DMS53 treated with DMSO at 0.1 percent for 48 hours (cell line): ENCODE data around the gene HAX1.
"Not testable (repeated sequence)": the region's sequence is repeated elsewhere in the genome, so short reads cannot be mapped to it uniquely, and the experiment has no call there.

Experiments
- DNase-seq: peaks from one replicate; lab custom pipeline; 2025; ENCODE audit not compliant: unreplicated experiment; lab: John Stamatoyannopoulos, UW

HAX1 gene

DNA sequence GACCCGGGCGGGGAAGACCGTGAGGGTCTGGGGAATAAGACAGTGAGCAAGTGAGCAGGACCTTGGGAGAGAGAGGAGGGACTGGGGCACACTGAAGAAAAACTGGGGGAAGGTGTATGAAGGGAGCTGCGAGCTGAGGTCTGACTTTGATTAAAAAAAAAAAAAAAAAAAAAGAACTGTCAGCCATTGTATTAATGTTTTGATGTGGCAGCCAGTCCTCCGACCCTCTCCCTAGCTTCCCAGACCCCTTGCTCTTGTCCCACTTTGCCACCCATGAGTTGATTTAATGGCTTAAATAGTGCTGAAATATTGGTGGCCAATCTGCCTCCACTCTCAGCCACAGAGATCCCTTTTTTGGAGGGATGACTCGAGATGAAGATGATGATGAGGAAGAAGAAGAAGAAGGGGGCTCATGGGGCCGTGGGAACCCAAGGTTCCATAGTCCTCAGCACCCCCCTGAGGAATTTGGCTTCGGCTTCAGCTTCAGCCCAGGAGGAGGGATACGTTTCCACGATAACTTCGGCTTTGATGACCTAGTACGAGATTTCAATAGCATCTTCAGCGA is 652 bp downstream of the HAX1 start:
- no peak for DNase-seq

DNA sequence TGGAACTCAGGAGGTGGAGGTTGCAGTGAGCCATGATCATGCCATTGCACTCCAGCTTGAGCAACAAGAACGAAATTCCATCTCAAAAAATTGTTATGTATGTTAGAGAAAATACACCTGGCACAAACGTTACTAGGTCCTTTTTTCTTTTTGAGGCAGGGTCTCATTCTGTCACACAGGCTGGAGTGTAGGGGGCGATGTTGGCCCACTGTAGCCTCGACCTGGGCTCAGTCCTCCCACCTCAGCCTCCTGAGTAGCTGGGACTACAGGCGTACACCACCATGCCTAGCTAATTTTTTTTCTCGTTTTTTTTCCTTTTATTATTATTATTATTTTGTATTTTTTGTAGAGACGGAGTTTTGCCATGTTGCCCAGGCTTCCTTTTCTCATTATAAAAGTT is 4.4 kb downstream of the HAX1 start:
- DNase-seq: no peak

DNA sequence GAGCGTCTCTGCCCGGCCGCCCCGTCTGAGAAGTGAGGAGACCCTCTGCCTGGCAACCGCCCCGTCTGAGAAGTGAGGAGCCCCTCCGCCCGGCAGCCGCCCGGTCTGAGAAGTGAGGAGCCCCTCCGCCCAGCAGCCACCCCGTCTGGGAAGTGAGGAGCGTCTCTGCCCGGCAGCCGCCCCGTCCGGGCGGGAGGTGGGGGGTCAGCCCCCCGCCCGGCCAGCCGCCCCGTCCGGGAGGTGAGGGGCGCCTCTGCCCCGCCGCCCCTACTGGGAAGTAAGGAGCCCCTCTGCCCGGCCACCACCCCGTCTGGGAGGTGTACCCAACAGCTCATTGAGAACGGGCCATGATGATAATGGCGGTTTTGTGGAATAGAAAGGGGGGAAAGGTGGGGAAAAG is 15.2 kb downstream of the HAX1 start:
- DNase-seq: not testable (repeated sequence)

DNA sequence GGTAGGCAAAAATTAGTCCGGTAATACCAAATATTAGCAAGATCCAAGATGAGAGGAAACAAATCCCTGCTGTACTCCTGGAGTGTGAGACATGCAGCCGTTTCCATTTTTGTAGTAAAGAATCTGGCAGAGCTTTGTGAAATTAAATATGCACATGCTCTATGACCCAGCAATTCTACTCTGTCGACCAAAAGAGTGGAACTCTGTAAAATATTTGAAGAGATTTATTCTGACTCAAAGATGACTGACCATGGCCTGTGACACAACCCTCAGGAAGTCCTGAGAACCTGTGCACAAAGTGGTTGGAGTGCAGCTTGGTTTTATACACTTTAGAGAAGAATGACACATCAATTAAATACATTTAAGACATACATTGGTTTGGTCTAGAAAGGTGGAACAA is 16.2 kb downstream of the HAX1 start:
- DNase-seq: no peak

DNA sequence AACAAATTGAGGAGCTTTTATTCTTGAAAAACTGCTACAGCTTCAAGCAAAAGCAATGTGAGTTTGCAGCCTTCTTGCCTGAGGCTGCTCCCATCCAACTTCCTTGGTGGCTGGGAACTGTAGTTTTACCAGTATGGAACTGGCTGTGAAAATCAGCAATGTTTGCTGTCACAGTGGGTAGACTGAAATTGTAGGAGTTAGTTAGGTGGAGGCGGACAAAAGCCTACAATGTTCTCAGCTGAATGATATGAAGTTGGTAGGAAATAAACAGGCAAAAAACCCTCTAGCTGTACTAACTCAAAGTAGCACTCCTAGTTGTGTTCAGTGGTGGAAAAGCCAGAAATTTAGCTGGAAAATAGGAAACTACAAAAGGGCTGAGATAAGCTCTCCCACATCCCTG is 18.5 kb downstream of the HAX1 start:
- DNase-seq: no peak

DNA sequence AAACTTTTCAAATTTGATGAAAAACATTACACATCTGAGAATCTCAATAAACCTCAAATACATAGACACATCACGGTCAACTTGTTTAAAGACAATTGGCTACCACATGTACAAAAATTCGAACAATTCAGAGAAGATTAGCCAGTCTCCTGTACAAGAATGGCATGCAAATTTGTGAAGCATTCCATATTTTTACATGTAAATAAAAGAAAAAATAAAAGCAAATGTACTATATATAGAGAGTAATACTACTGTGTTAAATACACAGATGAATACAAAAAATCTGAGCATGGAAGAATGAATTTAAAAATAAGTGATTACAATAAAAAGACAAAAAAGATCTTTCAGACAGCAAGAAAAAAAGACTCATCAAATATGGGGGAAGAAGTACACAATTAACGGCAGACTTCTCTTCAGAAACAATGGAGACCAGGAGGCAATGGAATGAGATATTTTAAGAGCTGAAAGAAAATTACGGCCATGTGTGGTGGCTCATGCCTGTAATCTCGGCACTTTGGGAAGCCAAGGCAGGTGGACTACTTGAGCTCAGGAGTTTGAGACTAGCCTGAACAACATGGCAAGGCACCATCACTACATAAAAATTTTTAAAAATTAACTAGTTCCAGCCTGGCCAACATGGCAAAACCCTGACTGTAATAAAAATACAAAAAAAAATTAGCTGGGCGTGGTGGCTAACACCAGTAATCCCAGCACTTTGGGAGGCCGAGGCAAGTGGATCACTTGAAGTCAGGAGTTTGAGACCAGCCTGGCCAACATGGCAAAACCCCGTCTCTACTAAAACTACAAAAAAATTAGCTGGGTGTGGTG is 23.2 kb downstream of the HAX1 start:
- peak; percentile 3 for DNase-seq

DNA sequence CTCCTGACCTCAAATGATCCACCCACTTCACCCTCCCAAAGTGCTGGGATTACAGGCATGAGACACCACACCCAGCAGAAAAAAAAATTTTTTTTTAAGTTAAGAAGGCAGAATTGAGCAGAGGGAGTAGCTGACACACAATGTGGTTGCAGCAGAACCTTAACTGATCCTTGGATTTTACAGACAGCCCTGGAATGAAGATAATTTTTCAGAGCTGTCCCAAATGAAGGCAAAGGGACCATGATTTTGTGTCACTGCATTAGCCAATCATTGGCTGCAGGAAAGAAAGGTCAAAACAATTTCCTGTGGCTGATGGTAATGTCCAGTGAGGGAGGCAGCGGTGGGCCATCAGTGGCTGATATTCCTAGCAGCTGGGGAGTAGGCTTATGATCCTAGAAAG is 29.2 kb downstream of the HAX1 start:
- no peak for DNase-seq

DNA sequence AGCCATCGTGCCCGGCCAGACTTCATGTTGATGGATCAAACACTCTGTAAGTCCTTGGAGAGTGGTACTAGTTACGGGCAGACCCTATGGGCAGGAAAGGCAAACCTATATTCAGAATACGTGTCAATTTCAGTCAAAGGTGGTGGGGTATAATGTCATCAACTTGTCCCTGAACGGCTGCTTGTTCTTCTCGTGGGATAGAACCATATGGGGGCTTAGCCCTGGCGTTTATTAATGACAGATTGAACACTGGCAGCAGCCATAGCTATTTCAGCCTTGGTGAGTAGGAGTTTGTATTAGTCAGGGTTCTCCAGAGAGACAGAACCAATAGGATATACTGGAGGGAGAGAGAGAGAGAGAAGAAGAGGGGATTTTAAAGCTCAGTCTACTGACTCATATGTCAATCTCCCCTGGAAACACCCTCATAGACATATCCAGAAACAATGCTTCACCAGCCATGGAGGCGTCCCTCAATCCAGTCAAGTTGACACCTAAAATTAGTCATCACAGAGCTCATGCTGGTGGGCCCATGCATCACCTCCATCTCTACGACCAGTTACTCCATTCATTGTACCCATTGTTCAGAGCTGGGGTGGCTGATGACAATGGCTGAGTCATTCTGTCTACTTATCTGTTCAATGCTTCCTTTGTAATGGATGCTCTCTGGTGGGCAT is 32.4 kb downstream of the HAX1 start:
- no peak for DNase-seq

DNA sequence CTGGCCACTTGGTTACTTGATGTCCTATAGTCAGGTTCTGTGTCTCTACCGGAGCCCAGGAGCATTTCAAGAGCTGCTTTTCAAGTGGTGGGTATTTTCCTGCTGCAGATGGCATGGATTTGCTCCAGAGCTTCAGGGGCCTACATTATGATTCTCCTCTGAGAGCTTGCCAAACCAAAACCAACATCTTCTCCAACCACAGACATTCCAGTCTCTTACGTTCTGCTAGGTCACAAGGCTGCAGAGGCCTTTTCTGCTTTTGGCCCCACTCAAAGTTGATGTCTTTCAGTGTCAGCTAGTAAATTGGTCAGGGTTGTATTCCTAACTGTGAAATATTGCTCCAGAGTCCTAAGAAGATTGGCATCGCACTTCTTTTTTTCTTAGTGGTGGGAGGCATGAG is 33.7 kb downstream of the HAX1 start:
- DNase-seq: no peak

DNA sequence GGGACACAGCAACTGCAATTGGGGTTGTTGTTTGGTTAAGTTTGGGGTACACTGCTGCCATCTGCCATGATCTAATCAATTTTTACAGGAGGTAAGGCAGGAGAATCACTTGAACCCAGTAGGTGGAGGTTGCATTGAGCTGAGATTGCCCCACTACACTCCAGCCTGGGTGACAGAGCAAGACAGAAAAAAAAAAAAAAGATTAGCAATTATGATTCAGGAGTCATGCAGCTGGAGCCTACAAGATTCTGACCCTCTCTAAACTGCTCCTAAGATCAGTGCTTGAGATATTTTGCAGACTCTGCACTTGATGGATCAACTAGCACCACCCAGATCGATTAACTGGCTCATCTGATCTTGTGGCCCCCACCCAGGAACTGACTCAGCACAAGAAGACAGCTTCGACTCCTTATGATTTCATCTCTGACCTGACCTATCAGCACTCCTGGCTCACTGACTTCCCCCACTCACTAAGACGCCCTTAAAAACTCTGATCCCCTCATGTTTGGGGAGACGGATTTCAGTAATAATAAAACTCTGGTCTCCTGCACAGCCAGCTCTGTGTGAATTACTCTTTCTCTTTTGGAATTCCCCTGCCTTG is 35.3 kb downstream of the HAX1 start:
- not testable (repeated sequence) for DNase-seq

DNA sequence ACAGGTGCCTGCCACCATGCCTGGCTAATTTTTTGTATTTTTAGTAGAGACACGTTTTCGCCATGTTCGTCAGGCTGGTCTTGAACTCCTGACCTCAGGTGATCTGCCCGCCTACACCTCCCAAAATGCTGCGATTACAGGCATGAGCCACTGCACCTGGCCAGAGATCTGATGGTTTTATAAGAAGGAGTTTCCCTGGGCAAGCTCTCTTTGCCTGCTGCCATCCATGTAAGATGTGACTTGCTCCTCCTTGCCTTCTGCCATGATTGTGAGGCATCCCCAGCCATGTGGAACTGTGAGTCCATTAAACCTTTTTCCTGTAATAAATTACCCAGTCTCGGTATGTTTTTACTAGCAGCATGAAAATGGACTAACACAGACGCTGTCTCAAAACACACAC is 36.7 kb downstream of the HAX1 start:
- not testable (repeated sequence) for DNase-seq

DNA sequence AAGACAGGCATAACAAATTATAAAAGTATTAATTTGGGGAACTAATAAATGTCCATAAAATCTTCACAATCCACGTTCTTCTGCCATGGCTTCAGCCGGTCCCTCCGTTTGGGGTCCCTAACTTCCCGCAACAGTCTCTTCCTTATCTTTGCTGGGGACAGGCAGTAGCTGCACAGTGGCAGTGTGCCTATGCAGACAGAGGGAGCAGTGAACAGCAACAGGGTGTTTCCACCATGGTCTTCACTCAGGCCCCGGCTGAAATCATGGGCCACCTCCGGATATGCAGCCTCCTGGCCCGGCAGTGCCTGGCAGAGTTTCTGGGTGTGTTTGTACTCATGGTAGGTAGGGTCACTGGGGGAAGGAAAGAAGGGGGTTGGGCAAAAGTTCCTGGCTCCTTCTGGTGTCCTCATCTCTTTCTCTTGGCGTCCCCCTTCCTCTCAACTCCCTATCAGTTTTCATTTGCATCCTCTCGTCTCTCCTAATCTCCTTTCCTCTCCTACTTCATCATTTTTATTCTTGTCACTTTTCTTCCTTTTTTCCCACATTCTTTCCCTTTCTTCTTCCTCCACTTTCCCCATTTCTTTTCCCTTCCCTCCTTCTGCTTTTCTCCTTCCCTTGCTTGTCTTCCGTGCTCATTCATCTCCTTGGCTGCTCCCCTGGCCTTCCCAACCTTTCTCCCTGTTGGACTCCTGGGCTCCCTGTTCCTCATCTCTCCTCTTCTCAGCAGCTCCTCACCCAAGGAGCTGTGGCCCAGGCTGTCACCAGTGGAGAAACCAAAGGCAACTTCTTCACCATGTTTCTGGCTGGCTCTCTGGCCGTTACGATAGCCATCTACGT is 40.0 kb downstream of the HAX1 start:
- DNase-seq: not testable (repeated sequence)

DNA sequence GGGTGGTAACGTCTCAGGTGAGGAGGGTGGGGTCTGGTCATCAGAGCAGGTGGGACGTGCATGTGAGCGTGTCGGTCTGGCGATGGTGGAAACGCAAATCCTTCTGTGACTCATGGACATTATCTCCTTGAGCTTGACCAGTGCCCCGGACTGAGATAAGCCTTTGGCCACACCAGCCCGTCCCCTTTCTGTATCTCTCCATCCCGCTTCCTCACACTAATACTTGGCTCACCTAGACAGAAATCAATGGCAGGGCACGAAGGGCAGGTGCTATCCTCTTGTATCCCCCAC is 40.6 kb downstream of the HAX1 start:
- DNase-seq: no peak

DNA sequence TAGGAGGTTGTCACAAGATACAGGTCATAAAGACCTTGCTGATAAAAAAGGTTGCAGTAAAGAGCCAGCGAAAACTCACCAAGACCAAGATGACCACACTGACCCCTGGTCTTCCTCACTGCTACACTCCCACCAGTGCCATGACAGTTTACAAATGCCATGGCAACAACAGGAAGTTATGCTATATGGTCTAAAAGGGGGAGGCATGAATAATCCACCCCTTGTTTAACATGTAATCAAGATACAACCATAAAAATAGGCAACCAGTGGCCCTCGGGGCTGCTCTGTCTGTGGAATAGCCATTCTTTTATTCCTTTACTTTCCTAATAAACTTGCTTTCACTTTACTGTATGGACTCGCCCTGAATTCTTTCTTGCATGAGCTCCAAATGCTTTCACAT is 41.8 kb downstream of the HAX1 start:
- DNase-seq: not testable (repeated sequence)

DNA sequence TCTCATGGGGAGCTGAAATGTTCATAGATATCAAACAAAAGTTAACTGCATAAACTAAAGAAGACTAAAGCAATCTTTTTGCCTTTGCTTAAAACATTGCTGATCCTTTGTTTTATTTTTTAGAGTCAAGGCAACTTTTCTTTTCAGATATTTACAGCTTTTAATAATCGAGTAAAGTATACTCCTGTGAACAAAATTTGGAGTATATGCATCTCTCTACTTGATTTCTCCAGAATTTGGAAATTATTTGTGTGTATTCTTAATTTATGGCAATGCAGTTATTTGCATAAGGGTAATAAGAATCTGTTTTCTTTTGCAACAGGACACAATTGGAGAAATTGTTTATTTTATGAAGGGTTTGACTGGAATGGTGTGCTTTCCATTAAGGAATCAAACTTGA is 44.3 kb downstream of the HAX1 start:
- DNase-seq: no peak

DNA sequence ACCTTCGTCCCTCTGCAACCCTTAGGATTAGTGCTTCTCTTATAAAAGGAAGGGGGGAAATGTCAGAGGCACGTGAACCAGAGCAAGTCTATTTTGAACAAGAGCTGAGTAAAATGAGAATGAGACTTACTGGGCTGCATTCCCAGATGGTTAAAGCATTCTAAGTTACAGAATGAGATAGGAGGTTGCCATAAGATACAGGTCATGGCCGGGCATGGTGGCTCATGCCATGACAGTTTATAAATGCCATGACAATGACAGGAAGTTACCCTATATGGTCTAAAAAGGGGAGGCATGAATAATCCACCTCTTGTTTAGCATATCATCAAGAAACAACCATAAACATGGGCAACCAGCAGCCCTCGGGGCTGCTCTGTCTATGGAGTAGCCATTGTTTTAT is 46.0 kb downstream of the HAX1 start:
- no peak for DNase-seq

DNA sequence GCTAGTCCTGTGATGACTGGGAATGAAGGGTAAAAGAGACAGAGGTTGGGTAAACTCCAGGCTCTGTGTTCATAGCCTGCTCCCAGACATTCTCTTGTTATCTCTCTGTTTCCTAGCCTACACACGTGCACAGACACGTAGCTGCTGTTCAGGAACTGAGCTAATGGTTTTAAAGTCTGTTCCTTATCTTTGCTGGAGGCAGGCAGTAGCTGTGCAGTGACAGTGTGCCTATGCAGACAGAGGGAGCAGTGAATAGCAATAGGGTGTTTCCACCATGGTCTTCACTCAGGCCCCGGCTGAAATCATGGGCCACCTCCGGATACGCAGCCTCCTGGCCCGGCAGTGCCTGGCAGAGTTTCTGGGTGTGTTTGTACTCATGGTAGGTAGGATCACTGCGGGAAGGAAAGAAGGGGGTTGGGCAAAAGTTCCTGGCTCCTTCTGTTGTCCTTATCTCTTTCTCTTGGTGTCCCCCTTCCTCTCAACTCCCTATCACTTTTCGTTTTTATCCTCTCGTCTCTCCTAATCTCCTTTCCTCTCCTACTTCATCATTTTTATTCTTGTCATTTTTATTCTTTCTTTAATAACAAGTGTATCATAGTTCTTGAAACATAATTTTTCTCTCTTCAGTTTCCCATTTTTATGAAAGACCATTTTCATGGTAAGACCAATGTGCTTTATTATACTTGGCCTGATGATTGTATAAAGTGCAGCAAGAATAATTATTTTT is 48.6 kb downstream of the HAX1 start, which contains the start of gene AQP10:
AQP10 (plus strand) TSS at position 212 of the 727 bp plus-strand sequence; CDS start at position 275, 63 bp downstream.
- DNase-seq: no peak

DNA sequence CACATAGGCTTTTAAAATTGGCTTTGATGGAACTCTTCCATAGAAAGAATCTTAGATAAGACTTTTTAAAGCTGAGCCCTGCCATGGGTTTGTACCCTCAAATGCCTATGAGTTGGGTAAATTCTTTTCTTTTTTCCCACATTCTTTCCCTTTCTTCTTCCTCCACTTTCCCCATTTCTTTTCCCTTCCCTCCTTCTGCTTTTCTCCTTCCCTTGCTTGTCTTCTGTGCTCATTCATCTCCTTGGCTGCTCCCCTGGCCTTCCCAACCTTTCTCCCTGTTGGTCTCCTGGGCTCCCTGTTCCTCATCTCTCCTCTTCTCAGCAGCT is 49.1 kb downstream of the HAX1 start:
- not testable (repeated sequence) for DNase-seq

DNA sequence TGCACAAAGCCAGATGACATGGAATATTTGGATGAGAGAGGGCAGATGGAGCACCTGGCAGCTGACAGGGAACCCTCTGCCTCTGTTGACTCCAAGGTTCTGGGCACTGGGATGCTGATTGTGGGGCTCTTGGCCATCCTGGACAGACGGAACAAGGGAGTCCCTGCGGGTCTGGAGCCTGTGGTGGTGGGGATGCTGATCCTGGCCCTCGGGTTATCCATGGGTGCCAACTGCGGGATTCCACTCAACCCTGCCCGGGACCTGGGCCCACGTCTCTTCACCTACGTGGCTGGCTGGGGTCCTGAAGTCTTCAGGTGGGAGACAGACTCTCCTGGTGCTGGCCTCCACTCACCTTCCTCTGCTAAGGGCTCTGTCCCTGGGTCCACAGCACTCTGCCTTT is 51.1 kb downstream of the HAX1 start:
- DNase-seq: no peak

DNA sequence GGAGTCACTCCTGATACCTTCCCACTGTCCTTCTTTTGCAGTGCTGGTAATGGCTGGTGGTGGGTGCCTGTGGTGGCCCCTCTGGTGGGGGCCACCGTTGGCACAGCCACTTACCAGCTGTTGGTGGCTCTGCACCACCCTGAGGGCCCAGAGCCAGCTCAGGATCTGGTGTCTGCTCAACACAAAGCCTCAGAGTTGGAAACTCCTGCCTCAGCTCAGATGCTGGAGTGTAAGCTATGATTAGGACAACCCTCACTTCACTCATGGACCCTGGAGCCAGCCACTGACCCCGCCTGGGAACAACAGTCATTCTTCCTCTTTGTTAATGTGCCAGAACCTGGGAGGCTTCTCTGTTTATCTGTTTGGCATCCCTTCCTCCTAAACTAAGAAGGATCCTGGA is 51.8 kb downstream of the HAX1 start:
- DNase-seq: no peak
